K562 (cell line): ENCODE measurements around the gene RIOK3. TPM values are rescaled to one million over a fixed set of nuclear protein-coding genes. Genes with fewer than 3 reads are reported as not detected.
A peak's percentile ranks its signal among the peaks of the same experiment; 100 is the strongest.

Experiments
- BRD9 ChIP-seq: fragments of 450-650 bp; IDR thresholded peaks from 2 replicates; pipeline ENCODE4 v1.6.1; 2018; ENCODE audit warnings: low read depth; ENCODE audit not compliant: partially characterized antibody
- CBX8 ChIP-seq: fragments of 200-600 bp; sonication (generic); IDR thresholded peaks from 2 replicates; pipeline ENCODE4 v1.6.1; 2012; ENCODE audit warnings: borderline replicate concordance, mixed run types, low read depth, mild to moderate bottlenecking, moderate library complexity, mixed read lengths, low read length, control low read depth, inconsistent platforms; ENCODE audit not compliant: poor library complexity, severe bottlenecking; ENCODE audit errors: extremely low read depth
- COPS2 ChIP-seq: fragments of 450-650 bp; conservative IDR thresholded peaks from 2 replicates; pipeline ENCODE4 v1.6.1; 2016; ENCODE audit warnings: mild to moderate bottlenecking, moderate library complexity
- ESRRB ChIP-seq: fragments of 250-450 bp; sonication (Bioruptor Pico); IDR thresholded peaks from 2 replicates; pipeline ENCODE4 v1.5.0; 2020; ENCODE audit warnings: mild to moderate bottlenecking, moderate library complexity, borderline replicate concordance
- HNRNPL ChIP-seq: fragments of 200-400 bp; formaldehyde crosslinking; IDR thresholded peaks from 2 replicates; pipeline ENCODE4 v1.6.1; 2017; ENCODE audit warnings: low read depth, mild to moderate bottlenecking, low read length
- KAT2B ChIP-seq: IDR thresholded peaks from one replicate; pipeline ENCODE4 v1.6.1; 2012; ENCODE audit warnings: low read depth, mild to moderate bottlenecking, control low read depth, inconsistent platforms, low read length, moderate library complexity
- L3MBTL2 ChIP-seq: fragments of 450-650 bp; IDR thresholded peaks from 2 replicates; pipeline ENCODE4 v1.6.1; 2016; ENCODE audit warnings: mild to moderate bottlenecking, moderate library complexity
- MCM2 ChIP-seq: fragments of 450-650 bp; IDR thresholded peaks from 2 replicates; pipeline ENCODE4 v1.6.1; 2017; ENCODE audit warnings: low read depth, mild to moderate bottlenecking
- NFRKB ChIP-seq: fragments of 450-650 bp; IDR thresholded peaks from 2 replicates; pipeline ENCODE4 v1.6.1; 2016; ENCODE audit warnings: low read depth
- NR1H2 ChIP-seq: sonication (generic); formaldehyde crosslinking; IDR thresholded peaks from 2 replicates; pipeline ENCODE4 v1.4.0; 2020; ENCODE audit warnings: mild to moderate bottlenecking, missing genetic modification reagents
- NR2F6 ChIP-seq: fragments of 450-650 bp; formaldehyde crosslinking; IDR thresholded peaks from 2 replicates; pipeline ENCODE4 v1.4.0; 2020; ENCODE audit warnings: mild to moderate bottlenecking
- RBM34 ChIP-seq: fragments of 200-400 bp; formaldehyde crosslinking; IDR thresholded peaks from 2 replicates; pipeline ENCODE4 v1.6.1; 2018; ENCODE audit warnings: low read length, borderline replicate concordance; ENCODE audit not compliant: insufficient read depth
- SIN3B ChIP-seq: fragments of 450-650 bp; IDR thresholded peaks from 2 replicates; pipeline ENCODE4 v1.6.1; 2017; ENCODE audit warnings: low read depth, mild to moderate bottlenecking, moderate library complexity
- SMARCA4 ChIP-seq: fragments of 450-650 bp; IDR thresholded peaks from 2 replicates; pipeline ENCODE4 v1.6.1; 2016
- ZNF232 ChIP-seq: sonication (generic); formaldehyde crosslinking; IDR thresholded peaks from 2 replicates; pipeline ENCODE4 v1.8.0; 2022; ENCODE audit warnings: mild to moderate bottlenecking, missing genetic modification reagents
- ZNF57 ChIP-seq: fragments of 450-650 bp; formaldehyde crosslinking; IDR thresholded peaks from 2 replicates; pipeline ENCODE4 v1.4.0; 2020; ENCODE audit warnings: mild to moderate bottlenecking, moderate library complexity
- ZNF699 ChIP-seq: fragments of 250-450 bp; sonication (Bioruptor Pico); IDR thresholded peaks from 2 replicates; pipeline ENCODE4 v1.8.0; 2021; ENCODE audit warnings: mild to moderate bottlenecking, moderate library complexity; ENCODE audit not compliant: insufficient replicate concordance
- ZNF707 ChIP-seq: fragments of 250-450 bp; sonication (Bioruptor Pico); conservative IDR thresholded peaks from 2 replicates; pipeline ENCODE4 v1.8.0; 2022; ENCODE audit warnings: inconsistent platforms, mild to moderate bottlenecking, moderate library complexity
- ZZZ3 ChIP-seq: fragments of 450-650 bp; IDR thresholded peaks from 2 replicates; pipeline ENCODE4 v1.6.1; 2016; ENCODE audit warnings: antibody characterized with exemption, mild to moderate bottlenecking, moderate library complexity
- polyA plus RNA-seq, 8 experiments: library from polyadenylated mRNA; depleted of rRNA in 4 of 8; stranded (reverse) in 5 of 8; unstranded in 3 of 8; fragments of >200 nt; fragmentation: Nextera tagmentation in 2 of 8; fragmentation: Illumina TruSeq in 1 of 8; extraction: Ambion mirVana in 2 of 8; extraction: Trizol in 1 of 8; gene quantifications; 2 replicates each; pipeline versions ENCODE4 v1.2.1 to v1.2.3, GENCODE V29; 2011 to 2014; ENCODE audit warnings: inconsistent platforms in 1 of 8, missing spikeins in 1 of 8
- total RNA-seq, 7 experiments: library from RNA; depleted of rRNA in 6 of 7; stranded (reverse); fragments of >200 nt in 6 of 7; fragmentation: Illumina TruSeq in 2 of 7; extraction: Trizol in 2 of 7; gene quantifications; 2 replicates each; pipeline versions ENCODE4 v1.2.1 to v1.2.3, GENCODE V29; 2011 to 2021; ENCODE audit warnings: low replicate concordance in 1 of 7
- TF ChIP-seq, protein P1 (sequence below): IDR thresholded peaks from 2 replicates; pipeline ENCODE4 v1.6.1; 2011; ENCODE audit warnings: borderline replicate concordance, low read depth, mild to moderate bottlenecking, moderate library complexity, low read length; ENCODE audit not compliant: insufficient read depth, poor library complexity, severe bottlenecking
- TF ChIP-seq, protein P2 (sequence below), 2 experiments: fragments of 450-650 bp in 1 of 2; sonication (generic) in 1 of 2; formaldehyde crosslinking in 1 of 2; IDR thresholded peaks in 1 of 2; conservative IDR thresholded peaks in 1 of 2; 2 replicates each; pipeline versions ENCODE4 v1.6.1 to v1.8.1; 2016 to 2023; ENCODE audit warnings: mild to moderate bottlenecking in 2 of 2, moderate library complexity in 2 of 2, inconsistent platforms in 1 of 2, missing genetic modification reagents in 1 of 2
- TF ChIP-seq, protein P3 (sequence below): fragments of 250-450 bp; sonication (Bioruptor Pico); IDR thresholded peaks from 2 replicates; pipeline ENCODE4 v1.4.0; 2020; ENCODE audit warnings: borderline replicate concordance
- TF ChIP-seq, protein P4 (sequence below): fragments of 450-650 bp; formaldehyde crosslinking; IDR thresholded peaks from 2 replicates; pipeline ENCODE4 v1.4.0; 2020; ENCODE audit warnings: mild to moderate bottlenecking, moderate library complexity

Gene RIOK3
- total and polyA plus RNA-seq, 9 of the 15 experiments (the other 6 are each of a cell fraction or from before 2014, with no cell fraction given), result 21.4 to 89.5 (median 62.9) TPM

DNA sequence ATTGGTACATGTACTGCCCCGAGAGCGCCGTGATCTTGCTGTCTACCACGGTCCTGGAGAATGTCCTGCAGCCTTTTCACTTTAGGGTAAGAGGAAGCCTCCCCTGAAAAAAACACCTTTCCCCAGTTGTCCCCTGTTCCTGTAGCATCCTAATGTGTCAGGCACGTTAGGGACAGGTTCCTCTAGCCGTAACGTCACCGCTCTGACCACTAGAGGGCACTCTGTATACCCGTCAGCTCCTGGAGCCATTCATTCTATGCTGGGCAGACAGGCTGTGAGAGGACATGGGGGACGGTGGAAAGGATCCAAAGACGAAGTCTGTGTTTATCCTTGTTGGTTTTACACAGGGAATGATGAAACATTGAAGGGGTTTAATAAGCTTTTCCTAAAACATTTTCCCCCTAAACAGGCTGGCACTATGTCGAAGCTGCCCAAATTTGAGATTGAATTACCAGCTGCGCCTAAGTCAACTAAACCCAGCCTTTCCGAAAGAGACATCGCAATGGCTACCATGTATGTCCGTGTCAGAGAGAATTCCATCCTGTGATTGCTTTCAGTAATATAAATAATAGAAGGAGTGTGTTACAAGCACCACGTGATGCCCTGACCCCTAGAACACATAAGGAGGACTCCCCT lies 62.9 kb downstream of the RIOK3 start (continued):
- TF ChIP-seq ZNF699 (no peak), NFRKB (no peak), L3MBTL2 (0 out of 2 replicates have a peak, but pooled peaks have one; percentile 18), CBX8 (no peak), HNRNPL (no peak), SMARCA4 (no peak), ZNF232 (CRISPR knock-in tag) (no peak), SIN3B (no peak), ZNF707 (no peak), NR2F6 (CRISPR knock-in tag) (no peak), ZNF57 (CRISPR knock-in tag) (no peak), RBM34 (no peak), NR1H2 (CRISPR knock-in tag) (no peak), KAT2B (no peak), ZZZ3 (no peak), COPS2 (no peak), MCM2 (no peak), ESRRB (CRISPR knock-in tag) (no peak), BRD9 (no peak)
- TF ChIP-seq, protein P1, sequence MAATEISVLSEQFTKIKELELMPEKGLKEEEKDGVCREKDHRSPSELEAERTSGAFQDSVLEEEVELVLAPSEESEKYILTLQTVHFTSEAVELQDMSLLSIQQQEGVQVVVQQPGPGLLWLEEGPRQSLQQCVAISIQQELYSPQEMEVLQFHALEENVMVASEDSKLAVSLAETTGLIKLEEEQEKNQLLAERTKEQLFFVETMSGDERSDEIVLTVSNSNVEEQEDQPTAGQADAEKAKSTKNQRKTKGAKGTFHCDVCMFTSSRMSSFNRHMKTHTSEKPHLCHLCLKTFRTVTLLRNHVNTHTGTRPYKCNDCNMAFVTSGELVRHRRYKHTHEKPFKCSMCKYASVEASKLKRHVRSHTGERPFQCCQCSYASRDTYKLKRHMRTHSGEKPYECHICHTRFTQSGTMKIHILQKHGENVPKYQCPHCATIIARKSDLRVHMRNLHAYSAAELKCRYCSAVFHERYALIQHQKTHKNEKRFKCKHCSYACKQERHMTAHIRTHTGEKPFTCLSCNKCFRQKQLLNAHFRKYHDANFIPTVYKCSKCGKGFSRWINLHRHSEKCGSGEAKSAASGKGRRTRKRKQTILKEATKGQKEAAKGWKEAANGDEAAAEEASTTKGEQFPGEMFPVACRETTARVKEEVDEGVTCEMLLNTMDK, result peak; percentile 54
- TF ChIP-seq, protein P2, sequence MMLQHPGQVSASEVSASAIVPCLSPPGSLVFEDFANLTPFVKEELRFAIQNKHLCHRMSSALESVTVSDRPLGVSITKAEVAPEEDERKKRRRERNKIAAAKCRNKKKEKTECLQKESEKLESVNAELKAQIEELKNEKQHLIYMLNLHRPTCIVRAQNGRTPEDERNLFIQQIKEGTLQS (IDR thresholded peaks at IDR 0.05), result 0 out of 2 replicates have a peak, but pooled peaks have one; percentile 25
- TF ChIP-seq, protein P2 (CRISPR knock-in tag; conservative IDR thresholded peaks at IDR 0.05), result no peak
- TF ChIP-seq, protein P3, sequence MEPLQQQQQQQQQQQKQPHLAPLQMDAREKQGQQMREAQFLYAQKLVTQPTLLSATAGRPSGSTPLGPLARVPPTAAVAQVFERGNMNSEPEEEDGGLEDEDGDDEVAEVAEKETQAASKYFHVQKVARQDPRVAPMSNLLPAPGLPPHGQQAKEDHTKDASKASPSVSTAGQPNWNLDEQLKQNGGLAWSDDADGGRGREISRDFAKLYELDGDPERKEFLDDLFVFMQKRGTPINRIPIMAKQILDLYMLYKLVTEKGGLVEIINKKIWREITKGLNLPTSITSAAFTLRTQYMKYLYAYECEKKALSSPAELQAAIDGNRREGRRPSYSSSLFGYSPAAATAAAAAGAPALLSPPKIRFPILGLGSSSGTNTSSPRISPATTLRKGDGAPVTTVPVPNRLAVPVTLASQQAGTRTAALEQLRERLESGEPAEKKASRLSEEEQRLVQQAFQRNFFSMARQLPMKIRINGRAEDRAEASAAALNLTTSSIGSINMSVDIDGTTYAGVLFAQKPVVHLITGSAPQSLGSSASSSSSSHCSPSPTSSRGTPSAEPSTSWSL (CRISPR knock-in tag), result no peak
- TF ChIP-seq, protein P4, sequence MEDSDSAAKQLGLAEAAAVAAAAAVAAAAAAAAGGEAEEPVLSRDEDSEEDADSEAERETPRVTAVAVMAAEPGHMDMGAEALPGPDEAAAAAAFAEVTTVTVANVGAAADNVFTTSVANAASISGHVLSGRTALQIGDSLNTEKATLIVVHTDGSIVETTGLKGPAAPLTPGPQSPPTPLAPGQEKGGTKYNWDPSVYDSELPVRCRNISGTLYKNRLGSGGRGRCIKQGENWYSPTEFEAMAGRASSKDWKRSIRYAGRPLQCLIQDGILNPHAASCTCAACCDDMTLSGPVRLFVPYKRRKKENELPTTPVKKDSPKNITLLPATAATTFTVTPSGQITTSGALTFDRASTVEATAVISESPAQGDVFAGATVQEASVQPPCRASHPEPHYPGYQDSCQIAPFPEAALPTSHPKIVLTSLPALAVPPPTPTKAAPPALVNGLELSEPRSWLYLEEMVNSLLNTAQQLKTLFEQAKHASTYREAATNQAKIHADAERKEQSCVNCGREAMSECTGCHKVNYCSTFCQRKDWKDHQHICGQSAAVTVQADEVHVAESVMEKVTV (CRISPR knock-in tag), result peak; percentile 78
